DND-41 (cell line): ENCODE results near the gene ADAM10.

Experiments
- EZH2 ChIP-seq: IDR thresholded peaks from 3 replicates; pipeline ENCODE4 v1.6.1; 2012; ENCODE audit warnings: borderline replicate concordance, low read depth, mild to moderate bottlenecking, moderate library complexity, low read length, inconsistent platforms; ENCODE audit not compliant: severe bottlenecking
- TF ChIP-seq, protein P1 (sequence below): IDR thresholded peaks from 2 replicates; pipeline ENCODE4 v1.5.1; 2012; ENCODE audit warnings: borderline replicate concordance, low read length, moderate library complexity, mild to moderate bottlenecking; ENCODE audit not compliant: poor library complexity, severe bottlenecking; ENCODE audit errors: extremely low read depth

GRCh38 chr15:58650102-58650501, 99.4 kb downstream of the ADAM10 start:
- TF ChIP-seq, protein P1, sequence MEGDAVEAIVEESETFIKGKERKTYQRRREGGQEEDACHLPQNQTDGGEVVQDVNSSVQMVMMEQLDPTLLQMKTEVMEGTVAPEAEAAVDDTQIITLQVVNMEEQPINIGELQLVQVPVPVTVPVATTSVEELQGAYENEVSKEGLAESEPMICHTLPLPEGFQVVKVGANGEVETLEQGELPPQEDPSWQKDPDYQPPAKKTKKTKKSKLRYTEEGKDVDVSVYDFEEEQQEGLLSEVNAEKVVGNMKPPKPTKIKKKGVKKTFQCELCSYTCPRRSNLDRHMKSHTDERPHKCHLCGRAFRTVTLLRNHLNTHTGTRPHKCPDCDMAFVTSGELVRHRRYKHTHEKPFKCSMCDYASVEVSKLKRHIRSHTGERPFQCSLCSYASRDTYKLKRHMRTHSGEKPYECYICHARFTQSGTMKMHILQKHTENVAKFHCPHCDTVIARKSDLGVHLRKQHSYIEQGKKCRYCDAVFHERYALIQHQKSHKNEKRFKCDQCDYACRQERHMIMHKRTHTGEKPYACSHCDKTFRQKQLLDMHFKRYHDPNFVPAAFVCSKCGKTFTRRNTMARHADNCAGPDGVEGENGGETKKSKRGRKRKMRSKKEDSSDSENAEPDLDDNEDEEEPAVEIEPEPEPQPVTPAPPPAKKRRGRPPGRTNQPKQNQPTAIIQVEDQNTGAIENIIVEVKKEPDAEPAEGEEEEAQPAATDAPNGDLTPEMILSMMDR = no peak
- no peak for TF ChIP-seq EZH2
